Amniotic epithelial cell (primary cell): ENCODE data around the gene COX7B2.

ENCODE experiments used
- DNase-seq: peaks from one replicate; pipeline ENCODE4 v3.0.0-alpha.2; 2010; ENCODE audit warnings: low read depth

Gene COX7B2, protein sequence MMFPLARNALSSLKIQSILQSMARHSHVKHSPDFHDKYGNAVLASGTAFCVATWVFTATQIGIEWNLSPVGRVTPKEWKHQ

DNA sequence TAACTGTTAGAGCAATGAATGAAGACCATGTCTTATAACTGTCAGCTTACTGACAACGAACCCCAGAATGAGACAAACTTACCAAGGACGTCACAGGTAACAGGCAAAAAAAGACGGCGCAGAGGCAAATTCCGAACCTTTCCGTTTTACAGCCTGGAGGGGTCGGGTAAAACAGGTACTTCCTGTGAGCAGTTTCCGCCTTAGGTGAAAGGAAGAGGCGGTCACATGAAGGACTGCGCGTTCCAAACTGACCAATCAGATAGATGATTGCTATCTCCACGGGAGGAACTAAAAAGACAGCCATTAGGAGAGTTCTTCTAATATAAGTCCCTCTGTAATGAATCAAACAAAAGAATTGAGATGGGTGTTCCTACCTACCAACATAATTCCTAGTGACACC, at the start of gene COX7B2:
Gene COX7B2 (minus strand): TSS at position 168 of the 400 bp plus-strand sequence. CDS start 174,053 bp downstream, outside the sequence.
- no peak for DNase-seq

DNA sequence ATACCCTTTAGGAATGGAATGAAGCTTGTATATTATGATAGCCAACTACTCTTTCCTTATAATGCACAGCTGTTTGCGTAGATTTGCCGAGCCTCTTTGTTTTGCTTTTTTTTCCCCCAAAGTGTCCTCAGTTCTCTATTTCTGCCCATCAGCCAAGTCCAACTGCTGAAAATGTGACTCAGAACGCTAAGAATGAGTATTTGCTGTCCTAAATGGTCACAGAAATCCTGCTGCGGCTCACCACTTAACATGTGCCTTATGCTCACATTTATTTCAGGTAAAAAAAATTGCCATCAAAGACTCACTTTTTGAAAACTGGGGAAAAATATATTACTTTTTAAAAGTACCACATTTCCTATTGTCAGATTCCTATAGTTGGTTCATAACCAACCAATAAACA, 47.4 kb upstream of the COX7B2 start:
- no peak for DNase-seq

DNA sequence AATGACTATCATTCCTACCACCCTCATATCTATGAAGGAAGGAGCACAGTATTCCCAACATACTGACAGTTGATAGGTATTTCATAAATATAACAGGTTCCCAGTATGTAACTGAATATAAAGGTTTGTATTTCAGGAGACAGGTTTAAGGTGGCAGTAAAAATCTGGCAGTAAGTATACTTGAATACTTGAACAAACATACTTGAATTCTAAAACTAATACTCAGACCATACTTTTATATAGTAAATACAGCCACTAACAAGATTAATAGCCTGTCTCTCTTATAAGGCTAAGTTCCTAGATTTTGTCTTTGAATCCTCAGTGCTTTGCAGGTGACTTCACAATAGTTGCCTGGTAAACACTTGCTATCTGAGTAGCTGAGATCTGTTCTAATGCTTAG, 46.6 kb upstream of the COX7B2 start:
- no peak for DNase-seq

DNA sequence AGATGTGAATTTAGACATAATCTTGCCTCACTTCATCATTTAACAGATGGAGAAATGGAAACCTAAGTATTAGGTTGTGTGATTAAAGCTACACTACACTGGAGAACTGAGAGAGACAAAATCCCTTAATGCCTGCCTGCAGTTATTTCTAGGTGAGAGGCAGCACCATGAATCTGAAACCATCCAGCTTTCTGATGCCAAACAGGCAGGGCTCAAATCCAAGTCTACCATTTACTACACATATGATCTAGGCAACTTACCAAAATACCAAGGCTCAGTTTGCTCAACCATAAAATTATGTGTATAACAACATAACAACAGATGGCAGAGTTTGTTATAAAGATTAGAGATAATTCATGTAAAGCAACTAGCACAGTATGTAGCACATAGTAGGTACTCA, 45.6 kb upstream of the COX7B2 start:
- DNase-seq = no peak

DNA sequence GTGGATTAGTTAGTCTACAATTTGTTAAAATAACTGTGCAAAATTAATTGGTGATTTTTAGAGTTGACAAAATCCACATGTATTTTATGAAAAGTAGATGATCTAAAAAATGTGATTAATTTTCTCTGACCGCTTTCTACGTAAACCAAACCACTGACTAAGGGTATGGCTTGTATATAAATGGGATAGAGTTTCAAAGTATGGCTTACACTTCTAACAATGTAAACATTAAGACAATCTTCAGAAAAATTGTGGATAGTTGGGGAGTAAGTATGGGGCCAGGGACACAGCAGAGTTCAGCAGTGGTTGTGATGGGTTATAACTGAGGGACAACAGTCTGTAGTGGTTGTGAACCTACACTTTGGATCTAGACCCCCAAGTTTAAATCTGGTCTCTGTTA, 44.5 kb upstream of the COX7B2 start:
- no peak for DNase-seq

DNA sequence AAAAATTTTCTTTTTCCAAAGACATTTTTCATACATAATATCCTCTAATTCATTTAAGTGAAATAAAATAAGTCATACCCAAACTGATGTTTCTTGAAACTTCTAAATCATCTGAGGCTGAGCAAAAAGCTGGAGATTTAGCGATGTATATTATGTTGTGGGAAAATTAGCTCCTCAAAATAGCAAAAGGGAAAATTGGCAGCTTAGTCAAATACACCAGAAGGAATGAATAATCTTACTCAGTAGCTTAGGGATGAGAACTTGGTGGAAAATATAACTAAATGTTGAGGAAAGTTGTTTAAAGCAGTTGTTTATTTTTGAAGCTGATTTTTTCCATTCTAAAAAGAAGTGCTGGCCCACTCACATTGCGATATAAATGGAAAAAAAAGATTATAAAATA, 43.4 kb upstream of the COX7B2 start:
- DNase-seq = no peak

DNA sequence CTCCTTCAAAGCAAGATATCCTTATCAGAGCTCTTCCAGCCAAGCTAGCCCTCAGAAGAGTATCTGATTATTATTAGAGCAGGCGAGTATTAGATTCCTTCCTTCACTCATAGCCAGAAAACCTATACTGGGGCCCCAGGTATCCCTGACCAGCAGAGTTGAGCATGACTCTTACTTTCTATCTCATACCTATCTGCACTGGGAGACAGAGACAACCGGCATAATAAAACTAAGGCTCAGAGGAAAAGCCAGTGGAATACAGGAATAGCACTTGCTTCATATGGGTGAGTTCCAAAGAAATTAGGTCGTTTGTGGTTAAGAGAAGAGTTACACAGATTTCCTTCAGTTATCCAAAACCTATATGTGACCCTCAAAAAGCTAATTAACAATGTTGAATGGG, 41.8 kb upstream of the COX7B2 start:
- DNase-seq = no peak

DNA sequence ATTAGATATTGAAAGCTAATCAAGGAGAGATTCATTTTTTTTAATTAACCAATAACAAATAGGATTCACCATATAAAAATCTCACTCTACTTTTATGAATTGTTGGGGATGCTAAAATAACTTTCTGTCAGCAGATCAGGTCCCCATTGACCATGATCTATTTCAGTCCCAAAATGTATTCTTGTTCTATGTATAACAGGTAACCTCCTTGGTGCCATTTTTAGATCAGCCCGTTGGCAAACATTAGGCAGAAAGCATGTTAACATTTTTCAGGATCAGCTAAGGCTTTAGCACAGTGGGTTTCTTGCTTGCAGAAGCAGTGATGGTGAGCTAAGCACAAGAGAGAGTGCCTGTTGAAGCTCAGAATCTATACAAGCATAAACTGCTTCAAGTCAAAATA, 40.8 kb upstream of the COX7B2 start:
- DNase-seq = no peak

DNA sequence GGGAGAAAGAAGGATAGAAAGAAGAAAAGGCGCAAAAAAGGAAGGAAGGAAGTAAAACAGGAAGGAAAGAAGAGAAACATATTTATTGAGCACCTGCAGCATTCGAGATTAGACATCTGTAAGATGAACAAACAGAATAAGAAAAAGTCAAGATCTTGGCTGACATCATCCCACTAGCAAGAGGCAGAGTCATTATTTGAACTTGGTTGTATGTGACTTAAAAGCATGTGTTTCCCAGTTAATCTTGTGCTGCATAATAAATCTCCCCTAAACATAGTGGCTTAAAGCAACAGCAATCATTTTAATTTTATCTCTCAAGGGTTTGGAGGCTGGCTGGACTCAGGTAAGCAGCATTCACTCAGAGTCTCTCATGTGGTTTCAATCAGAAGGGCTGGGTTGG, 38.5 kb upstream of the COX7B2 start:
- DNase-seq = no peak

DNA sequence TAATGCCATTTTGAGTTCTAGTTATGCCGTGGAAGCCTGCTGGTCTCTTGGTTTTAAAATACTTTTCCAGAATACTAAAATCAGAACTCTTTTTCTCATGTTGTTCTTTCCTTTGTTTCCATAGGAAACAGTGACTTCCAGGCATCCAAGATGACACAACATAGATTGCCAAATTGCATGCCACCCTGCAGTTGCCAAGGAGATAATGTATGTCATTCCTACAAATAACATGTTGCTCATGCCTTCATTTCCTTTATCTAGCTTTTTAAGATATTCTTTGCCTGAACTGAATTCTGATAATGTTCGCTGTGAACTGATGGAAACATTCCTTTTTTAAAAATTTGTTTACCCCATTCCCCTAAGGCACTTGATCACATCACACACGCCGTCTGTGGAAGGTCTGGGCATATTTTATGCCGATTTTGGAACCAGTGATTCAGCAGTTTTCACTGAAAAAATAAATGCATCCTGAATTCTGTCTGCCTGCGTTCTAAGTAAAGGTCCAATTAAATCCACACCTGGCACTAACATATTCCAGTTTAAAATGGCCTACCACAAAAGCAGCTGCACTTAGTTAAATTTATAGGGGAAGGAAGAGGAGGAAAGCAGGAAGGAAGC, 38.0 kb upstream of the COX7B2 start:
- peak; percentile 51 for DNase-seq

DNA sequence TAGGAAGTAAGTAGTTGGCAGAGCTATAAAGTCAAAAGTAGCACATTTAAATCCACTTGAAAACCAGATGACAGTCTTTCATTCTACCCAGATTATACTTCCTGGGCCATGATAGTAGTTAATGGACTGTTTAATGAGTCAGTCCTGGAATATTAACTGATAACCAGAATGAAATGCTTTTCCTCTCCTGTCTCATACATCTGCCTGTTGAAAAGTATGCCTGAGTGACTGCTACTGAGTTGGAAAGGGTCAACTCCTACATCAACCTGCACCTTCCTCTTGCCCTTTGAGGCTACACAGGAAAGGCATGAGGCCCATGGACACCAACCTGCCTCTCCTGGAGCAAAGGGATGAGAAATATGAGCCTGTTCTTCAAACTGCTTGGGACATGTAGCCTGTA, 36.0 kb upstream of the COX7B2 start:
- no peak for DNase-seq

DNA sequence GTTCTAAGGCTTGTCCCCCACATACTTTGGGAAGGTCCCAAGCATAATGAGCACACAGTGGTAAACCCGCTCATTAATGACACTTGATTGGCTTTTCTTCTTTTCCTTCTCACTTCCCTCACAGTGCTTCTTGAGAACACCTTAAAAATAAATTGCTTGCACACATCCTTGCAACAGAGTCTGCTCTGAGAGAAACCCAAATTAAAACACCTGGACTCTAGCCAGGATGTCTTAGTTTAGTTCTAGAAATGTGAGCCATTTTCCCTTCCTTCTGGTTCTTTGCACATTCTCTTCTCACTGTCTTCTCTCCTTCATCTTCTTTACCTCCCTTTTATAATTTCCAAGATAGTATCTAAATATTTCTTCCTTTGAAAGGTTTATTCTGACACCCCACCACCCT, 35.3 kb upstream of the COX7B2 start:
- no peak for DNase-seq

DNA sequence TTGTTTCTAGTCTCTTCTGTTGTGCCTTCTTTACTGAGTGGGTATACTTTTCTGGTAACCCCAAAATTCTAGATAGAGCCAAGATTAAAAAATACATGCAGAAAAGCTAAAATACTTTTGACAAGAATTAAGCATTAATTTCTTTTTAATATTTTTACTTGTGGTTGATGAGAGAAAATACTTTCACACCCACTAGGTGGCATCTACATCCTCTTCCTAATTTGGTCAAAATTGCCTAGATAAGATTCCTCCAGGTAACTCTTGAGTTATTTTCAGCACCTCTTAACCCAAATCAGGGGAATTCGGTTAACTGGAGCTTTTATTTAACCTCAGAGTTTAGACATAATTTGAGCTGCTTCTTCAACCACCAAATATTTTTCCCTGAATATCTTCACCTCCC, 28.4 kb upstream of the COX7B2 start:
- DNase-seq = peak; percentile 21

DNA sequence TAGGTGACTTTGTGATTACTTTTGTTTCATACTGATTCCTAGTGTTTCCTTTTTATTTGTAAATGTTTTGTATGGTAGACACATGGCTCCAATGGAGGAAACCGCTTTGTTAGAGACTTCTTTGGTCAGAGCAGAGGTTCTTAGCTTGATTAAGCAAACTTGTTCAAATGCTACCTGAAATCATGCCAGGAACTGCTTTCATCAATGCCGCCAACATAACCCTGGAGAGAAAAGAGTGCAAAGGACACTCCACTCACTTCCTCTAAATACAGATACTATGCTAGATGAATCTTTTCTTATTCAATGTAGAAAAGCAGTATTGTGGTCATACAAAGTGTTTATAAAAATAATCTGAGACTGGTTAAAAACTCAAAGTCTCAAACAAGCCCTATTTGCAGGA, 25.7 kb upstream of the COX7B2 start:
- no peak for DNase-seq

DNA sequence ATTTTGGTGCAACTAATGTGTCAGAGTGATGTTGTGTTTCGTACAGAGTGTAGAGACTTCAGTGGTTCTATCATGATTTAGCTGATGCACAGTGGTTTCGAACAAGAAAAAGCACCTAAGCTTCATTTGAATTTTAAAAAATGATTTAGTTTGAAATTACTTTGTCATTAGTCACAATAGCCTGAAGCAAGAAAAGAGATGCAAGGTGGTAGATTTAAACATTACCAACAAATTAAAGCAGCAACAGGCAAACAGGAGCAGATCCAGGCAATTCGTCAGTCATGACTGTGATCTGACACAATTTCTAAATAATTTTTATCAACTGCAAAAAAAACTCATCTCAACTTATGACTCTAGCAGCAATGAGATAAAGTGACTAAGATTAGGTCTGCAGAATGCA, 24.6 kb upstream of the COX7B2 start:
- peak; percentile 7 for DNase-seq

DNA sequence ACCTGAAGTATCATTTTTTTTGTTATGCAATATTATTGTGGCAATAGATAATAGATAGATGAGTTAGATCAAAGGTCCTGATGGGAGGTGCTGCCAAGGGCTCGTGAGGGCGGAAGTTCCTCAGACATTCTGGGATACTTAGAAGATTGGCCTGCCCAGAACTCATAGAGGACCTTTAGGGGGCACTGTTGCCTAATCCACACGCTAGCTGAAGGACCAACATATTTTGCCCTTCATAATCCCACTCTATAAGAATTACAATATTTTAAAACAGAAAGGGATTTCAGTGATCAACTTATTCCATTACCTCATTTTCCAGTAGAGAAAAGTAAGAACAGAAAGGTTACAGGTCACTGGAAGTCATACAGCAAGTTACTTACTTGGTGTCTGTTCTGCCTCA, 22.9 kb upstream of the COX7B2 start:
- DNase-seq = peak; percentile 58

DNA sequence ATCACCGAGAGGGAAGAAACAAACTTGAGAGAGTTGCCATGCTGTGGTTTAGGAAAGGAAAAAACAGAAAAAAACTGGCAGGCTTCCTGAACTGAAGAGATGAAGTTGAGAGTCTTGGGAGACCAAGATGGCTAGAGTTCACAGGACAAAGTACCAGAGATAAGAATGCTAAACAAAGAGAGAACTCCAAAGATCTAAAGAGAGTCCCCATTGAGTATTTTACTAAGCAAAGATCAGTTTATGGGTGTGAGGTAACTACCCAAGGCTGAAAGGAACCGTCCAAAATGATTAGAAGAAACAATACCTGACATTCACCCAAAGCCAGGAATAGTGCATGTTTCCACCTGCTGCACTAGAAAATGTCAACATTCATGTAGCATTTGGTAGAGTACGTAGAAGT, 21.8 kb upstream of the COX7B2 start:
- DNase-seq = no peak

DNA sequence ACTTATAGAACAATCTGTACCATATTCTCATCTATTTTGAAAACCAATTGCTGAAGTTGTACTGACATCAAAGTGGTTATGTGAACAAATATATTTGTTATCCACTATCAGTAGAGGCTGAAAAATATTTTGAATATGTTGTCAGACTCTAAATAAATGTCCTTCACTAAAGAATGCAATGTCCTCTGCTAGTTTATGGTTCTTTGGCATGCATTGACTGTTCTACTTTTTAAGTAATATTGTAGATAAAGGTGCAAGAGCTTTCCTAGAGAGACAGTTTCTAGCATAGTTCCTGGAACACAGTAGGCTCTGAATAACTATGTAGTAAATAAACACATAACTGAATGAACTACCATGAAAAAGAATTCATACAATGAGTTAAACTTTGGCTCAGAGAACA, 18.2 kb upstream of the COX7B2 start:
- peak; percentile 54 for DNase-seq

DNA sequence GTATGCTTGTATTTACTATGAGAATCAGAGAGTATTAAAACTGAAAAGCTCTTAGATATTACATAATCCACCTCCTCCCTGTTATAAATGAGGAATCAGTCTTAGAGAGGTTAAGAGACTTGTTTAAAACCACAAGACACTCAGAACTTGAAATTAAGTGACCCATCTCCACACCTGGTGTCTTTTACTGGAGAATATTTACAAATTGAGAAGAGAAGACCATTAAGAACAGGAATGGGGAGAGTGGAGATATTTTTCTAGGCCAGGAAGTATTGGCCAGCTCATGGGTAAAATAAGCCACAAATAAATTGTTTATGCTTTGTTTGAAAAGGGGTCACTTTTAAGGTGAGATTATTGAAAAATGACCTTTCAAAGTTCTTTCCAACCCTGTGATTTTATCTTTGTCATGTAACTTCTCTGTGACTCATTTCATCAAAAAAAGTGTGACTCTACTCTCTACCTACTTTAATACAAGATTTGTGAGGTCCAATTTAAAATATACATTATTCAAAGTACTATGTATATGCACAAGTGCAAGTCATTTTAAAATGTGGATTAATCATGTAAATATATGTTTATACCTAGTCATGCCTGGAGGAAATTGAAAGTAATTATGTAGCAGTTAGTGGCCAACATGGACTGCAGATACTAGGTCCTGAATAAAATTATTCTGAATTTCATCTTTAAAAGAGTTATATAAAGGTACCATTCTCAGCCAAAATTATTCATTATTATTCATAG, 15.9 kb upstream of the COX7B2 start:
- DNase-seq = no peak

DNA sequence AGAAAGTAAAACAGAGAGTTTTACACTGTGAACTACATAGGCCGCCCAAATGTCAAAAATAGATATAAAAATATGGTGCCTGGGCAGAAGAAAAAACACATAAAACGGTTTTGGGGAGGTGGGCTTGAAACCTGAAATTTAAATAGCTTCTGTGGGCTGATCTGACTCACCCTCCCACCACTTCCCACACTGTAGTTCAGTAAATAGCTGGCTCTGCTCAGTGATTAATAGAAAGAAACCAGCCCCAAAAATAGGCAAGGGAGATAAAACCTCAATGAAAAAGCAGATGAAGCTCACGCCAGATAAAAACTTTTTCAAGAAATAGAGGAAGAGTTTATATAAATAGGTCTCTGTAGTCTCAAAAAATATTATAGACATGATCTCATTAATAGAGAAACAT, 13.2 kb upstream of the COX7B2 start:
- DNase-seq = no peak

DNA sequence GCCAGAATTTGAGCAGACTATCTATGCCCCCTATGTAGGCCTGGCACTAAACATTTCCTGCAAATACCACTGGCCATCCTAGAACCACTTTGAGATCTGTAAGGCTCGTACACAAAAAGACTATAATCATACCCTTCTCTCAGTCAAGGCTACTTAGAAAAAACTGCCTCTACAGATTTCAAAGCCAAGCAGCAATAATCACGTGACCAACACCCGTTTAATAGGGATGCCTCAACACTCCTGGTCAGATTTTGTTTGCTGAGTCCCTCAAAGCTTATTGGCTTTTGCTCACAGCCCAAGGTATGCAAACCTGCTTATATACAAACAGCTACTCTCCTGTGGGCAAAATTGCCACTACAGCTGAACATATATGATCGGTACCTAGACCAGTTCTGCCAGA, 897 bp downstream of the COX7B2 start:
- no peak for DNase-seq

DNA sequence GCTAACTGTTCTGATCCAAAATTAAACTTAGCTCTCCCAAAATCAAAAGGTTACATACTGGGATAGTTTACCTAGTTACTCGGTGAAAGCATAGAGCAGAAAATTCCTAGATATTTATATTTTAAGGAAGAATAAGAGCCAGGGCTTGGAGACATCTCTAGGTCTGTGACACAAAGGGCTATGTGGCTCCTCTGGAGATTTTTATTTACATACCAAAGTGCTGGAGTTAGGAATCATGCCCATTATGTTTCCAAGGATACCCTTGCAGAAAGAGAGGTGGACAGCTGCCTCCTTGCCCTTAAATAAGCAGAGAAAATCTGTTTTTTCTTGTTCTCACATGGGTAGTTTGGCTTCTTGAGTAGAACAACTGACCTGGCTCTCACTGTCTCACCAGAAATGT, 9.0 kb downstream of the COX7B2 start:
- DNase-seq = no peak

DNA sequence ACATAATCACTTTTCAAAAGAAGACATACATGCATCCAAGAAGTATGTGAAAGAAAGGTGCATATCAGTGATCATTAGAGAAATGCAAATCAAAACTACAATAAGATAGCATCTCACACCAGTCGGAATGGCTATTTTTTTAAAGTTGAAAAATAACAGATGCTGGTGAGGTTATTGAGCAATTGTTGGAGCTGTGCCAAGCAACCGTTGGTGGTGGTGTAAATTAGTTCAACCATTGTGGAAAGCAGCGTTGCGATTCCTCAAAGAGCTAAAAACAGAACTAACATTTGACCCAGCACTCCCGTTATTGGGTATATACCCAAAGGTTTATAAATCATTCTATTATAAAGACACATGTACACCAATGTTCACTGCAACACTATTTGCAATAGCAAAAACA, 14.2 kb downstream of the COX7B2 start:
- no peak for DNase-seq

DNA sequence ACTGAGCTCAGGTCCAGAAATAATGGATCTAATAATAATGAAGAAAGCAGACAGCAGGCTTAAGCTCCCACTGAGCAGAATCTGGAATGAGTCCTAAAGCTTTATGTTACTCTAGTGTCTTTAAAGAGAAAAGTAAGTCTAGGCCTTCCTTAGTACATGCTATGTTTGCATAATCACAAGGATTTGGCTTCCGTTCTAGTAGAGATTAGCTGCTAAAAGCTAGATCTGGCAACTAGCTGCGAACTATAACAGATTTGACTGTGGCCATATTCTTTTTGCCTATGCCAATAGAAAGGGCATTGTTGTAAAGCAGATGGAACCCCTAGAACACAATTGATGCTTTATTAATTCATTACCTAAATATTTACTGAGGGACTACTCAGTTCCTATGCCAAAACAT, 19.0 kb downstream of the COX7B2 start:
- DNase-seq = no peak
